MG63 (cell line): ENCODE data around the gene ACO1. TPM values are rescaled to one million over a fixed set of nuclear protein-coding genes. Genes with fewer than 3 reads are reported as not detected.
A peak's percentile ranks its signal among the peaks of the same experiment; 100 is the strongest.
"Not testable (repeated sequence)": the region's sequence is repeated elsewhere in the genome, so short reads cannot be mapped to it uniquely, and the experiment has no call there.

ENCODE experiments used
- DNase-seq: peaks from one replicate; pipeline ENCODE4 v3.0.0-alpha.2; 2020
- H3K27me3 ChIP-seq: fragments of 250-450 bp; sonication (Bioruptor Pico); 2 replicates; pipeline ENCODE4 v1.5.1; 2020; ENCODE audit warnings: mild to moderate bottlenecking, moderate library complexity
- H3K36me3 ChIP-seq: fragments of 250-450 bp; sonication (Bioruptor Pico); 2 replicates; pipeline ENCODE4 v1.5.1; 2020; ENCODE audit warnings: mild to moderate bottlenecking, moderate library complexity
- H3K4me3 ChIP-seq: fragments of 250-450 bp; sonication (Bioruptor Pico); 2 replicates; pipeline ENCODE4 v1.5.1; 2020; ENCODE audit warnings: mild to moderate bottlenecking, moderate library complexity
- H3K9me3 ChIP-seq: fragments of 250-450 bp; sonication (Bioruptor Pico); 2 replicates; pipeline ENCODE4 v1.5.1; 2020; ENCODE audit warnings: mild to moderate bottlenecking, moderate library complexity
- total RNA-seq: library from RNA; depleted of rRNA; stranded (reverse); fragments of >200 nt; shearing (Covaris generic); gene quantifications from 2 replicates; pipeline ENCODE4 v1.2.3, GENCODE V29; 2014; ENCODE audit warnings: low replicate concordance; rRNA removed

ACO1 gene
- total RNA-seq: 27.9 and 29.2 TPM in 2 replicates

GRCh38 chr9:32384364-32385151 lies at the start of gene ACO1:
Gene ACO1 (plus strand): TSS chr9:32384643. CDS start chr9:32405507, 20,864 bp downstream.
- Histone ChIP-seq H3K27me3 (no peaks in the 10 kb centered on the region), H3K9me3 (no peaks in the 10 kb centered on the region), H3K4me3 (peak within 1 kb of the TSS; percentile 72), H3K36me3 (no peaks in the 10 kb centered on the region)
- DNase-seq: peak; percentile 78

GRCh38 chr9:32334916-32335895 lies 49.2 kb upstream of the ACO1 start:
- Histone ChIP-seq H3K4me3 (no peak overlapping the region), H3K27me3 (no peaks in the 10 kb centered on the region), H3K36me3 (no peaks in the 10 kb centered on the region), H3K9me3 (no peaks in the 10 kb centered on the region)
- no peak for DNase-seq

- H3K9me3 ChIP-seq: no peaks in the 10 kb centered on the region
Measured at GRCh38 chr9:32339424-32339823, 45.0 kb upstream of the ACO1 start.

DNA sequence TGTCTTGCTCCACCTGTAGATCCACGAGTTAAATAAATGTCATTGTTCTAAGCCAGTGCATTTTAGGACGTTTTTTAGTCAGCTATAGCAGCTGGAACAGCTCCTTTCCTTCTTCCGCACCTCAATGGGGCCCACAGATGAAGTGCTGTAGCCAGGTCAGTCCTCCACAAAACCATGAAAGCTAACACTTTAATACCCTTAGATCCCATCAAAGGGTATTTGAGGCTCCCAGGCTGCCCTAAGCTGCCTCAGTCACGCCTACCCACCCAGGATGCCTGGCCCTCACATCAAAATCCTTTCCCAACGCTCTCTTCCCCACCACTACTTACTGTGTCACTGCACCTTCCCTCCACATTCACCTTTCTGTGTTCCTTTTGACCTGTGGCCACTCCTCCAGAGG lies 44.1 kb upstream of the ACO1 start:
- Histone ChIP-seq H3K36me3 (no peaks in the 10 kb centered on the region), H3K9me3 (no peaks in the 10 kb centered on the region), H3K27me3 (no peaks in the 10 kb centered on the region), H3K4me3 (no peak overlapping the region)
- no peak for DNase-seq

More at GRCh38 chr9:32339424-32339823, 45.0 kb upstream of the ACO1 start:
- Histone ChIP-seq H3K36me3 (no peaks in the 10 kb centered on the region), H3K4me3 (no peak overlapping the region), H3K27me3 (no peaks in the 10 kb centered on the region)
- DNase-seq: no peak

- DNase-seq: no peak
- no peak overlapping the region for H3K4me3 ChIP-seq
- no peaks in the 10 kb centered on the region for H3K27me3 ChIP-seq
- H3K9me3 ChIP-seq: no peaks in the 10 kb centered on the region
- no peaks in the 10 kb centered on the region for H3K36me3 ChIP-seq
Measured at GRCh38 chr9:32344551-32345182, 39.8 kb upstream of the ACO1 start.

- Histone ChIP-seq H3K36me3 (no peaks in the 10 kb centered on the region), H3K9me3 (no peaks in the 10 kb centered on the region), H3K4me3 (no peak overlapping the region), H3K27me3 (no peaks in the 10 kb centered on the region)
- DNase-seq: no peak
Measured at GRCh38 chr9:32345243-32345642, 39.2 kb upstream of the ACO1 start.

DNA sequence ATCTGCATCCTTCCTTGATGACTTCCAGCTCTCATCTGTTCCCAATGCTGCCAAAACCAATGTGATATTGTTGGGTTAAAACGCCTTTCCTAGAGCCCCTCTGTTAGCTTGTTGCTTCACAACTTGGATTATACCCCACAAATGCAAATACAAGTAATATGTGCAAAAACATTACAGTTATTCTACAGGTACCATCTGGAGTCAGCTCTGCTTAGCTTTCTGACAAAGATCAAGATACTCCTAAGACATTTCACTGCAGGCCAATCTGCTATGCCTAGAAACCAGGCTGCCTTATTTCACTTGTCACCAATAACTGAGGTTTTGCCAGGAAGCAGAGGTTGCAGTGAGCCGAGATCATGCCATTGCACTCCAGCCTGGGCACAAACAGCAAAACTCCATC lies 36.9 kb upstream of the ACO1 start:
- DNase-seq: no peak

DNA sequence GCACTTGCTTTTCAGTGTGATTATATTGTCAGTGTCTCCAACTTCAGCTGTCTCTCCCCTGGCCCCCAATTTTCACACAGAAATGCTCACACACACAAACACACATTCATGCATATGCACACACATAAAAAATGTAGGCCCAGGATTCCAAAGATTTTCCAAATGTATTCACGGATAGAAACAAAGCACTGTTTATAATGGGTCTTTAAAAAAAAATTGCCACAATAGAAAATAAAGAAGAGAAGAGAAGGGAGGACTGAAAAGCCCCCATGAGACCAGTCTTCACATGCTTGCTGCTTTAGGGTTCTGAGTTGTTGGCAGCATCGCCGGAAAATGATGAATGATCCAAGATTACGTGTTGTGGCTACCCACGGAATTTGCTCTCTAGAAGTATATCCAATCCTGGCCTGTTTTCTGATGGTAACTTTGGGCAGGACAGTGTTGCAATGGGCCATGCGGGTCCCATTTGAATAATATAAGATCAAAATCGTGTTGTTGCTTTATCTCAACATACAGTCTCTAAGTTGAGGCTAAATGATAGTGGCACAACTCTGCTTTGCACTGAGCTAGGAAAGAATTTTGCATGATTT lies 36.2 kb upstream of the ACO1 start:
- no peak for DNase-seq
- no peaks in the 10 kb centered on the region for H3K36me3 ChIP-seq
- H3K27me3 ChIP-seq: no peaks in the 10 kb centered on the region
- no peaks in the 10 kb centered on the region for H3K9me3 ChIP-seq
- H3K4me3 ChIP-seq: no peak overlapping the region

More for the DNA sequence above, 36.9 kb upstream of the ACO1 start:
- no peaks in the 10 kb centered on the region for H3K36me3 ChIP-seq
- H3K27me3 ChIP-seq: no peaks in the 10 kb centered on the region
- no peaks in the 10 kb centered on the region for H3K9me3 ChIP-seq
- no peak overlapping the region for H3K4me3 ChIP-seq

DNA sequence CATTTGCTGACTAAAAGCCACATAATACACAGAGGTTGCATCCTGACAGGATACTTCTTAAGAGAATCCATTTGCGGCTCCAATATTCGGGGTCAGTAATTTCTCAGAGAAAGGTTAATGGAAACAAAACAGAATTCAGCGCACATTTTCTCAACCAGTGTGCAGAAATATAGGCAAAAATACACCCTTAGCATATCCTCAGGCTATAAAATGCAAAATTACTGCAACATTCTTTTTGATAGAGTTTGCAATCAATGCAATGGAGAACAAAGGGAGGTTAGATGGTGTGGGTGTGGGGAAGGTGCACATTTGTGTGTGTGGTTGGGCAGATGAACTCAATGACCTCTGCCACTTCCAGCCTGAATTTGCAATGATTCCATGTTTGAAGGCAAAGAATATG lies 35.4 kb upstream of the ACO1 start:
- DNase-seq: no peak
- no peaks in the 10 kb centered on the region for H3K9me3 ChIP-seq
- no peaks in the 10 kb centered on the region for H3K36me3 ChIP-seq
- no peak overlapping the region for H3K4me3 ChIP-seq
- H3K27me3 ChIP-seq: no peaks in the 10 kb centered on the region

GRCh38 chr9:32350682-32351081 lies 33.8 kb upstream of the ACO1 start:
- no peaks in the 10 kb centered on the region for H3K36me3 ChIP-seq
- no peak overlapping the region for H3K4me3 ChIP-seq
- DNase-seq: no peak
- no peaks in the 10 kb centered on the region for H3K9me3 ChIP-seq
- H3K27me3 ChIP-seq: no peaks in the 10 kb centered on the region

DNA sequence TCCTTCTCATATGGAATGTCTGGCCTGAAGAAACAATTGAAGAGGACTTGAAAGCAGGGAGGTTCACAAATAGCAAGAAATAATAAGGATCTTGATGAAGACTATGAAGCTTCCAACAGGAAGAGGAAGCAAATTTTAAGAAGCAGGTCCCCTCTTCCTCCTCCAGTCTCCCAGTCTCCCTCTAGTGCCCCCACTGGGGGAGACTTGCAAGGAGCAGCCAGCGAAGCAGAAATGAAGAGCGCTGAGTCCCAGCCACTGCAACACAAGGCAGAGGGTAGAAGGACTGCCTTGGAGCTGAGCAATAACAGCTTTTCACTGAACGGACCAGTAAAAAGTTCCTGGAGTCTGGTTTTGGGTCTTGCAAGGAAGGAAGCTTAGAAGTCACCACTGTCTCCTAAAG lies 32.6 kb upstream of the ACO1 start:
- H3K36me3 ChIP-seq: no peaks in the 10 kb centered on the region
- no peaks in the 10 kb centered on the region for H3K9me3 ChIP-seq
- no peak for DNase-seq
- H3K27me3 ChIP-seq: no peaks in the 10 kb centered on the region
- H3K4me3 ChIP-seq: no peak overlapping the region

DNA sequence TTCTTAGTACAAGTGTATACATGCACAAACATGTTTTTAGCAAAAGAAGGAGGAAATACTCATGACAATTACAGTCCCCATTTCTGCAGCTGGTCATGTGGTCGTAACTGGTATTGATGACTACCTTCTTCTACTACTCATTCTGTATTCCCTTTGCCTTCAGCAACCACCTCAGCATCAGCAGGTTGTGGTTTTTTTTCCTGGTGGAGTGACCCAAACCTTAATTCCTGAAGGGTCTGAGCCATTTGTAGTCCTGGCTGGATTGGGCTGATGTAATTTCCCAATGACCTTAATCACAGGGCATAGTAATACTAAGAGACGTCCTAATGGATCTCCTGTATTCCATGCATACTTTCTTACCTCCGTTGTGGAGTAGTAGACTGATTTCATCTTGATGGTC lies 31.0 kb upstream of the ACO1 start:
- not testable (repeated sequence) for H3K27me3 ChIP-seq, H3K4me3 ChIP-seq, DNase-seq, H3K36me3 ChIP-seq, H3K9me3 ChIP-seq

DNA sequence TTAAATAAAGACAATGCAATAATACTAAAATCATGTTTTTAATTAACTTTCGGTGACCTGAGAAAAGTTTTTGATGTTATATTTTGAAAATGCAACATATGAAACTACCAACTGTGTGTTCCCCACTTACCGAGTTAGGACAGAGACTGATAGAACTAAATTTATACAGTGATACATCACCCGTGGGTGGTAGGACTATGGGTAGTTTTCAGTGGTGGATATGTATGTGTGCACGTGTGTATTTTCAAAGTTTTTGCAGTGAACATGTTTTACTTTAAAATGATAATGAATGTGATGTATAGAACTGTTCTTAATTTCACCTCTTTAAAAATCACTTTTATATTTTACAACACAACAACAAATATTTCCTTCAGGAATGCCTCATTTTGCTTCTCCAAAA lies 25.0 kb upstream of the ACO1 start:
- no peaks in the 10 kb centered on the region for H3K36me3 ChIP-seq
- H3K4me3 ChIP-seq: no peak overlapping the region
- DNase-seq: no peak
- no peaks in the 10 kb centered on the region for H3K9me3 ChIP-seq
- no peaks in the 10 kb centered on the region for H3K27me3 ChIP-seq

DNA sequence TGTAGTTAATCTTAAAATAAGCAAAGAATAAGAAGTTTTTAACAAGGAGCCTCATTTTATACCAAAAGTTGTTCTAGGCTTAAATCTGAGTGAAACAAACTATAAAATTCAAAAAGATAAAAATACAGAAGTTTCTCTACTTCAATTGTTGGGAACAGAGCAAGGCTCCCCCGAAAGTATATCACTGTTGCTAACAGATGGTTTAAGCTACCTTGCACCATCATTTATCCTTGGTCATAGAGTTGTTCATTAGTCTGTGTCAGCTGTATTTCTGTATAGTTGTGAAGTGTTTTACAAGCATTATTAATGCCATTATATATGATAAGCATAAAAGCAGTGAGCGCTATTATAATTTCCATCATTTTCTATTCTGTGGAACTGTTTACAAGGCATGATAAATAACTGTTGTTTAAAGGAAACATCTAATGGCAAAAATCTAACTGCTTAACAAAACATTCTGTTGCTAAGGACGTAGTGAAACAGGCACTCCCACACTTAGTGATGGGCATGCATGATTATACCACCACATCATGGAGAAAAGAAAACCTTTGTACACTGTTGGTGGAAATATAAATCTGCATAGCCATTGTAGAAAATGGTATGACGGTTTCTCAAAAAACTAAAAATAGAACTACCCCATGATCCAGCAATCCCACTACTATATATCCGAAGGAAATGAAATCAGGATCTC lies 23.3 kb upstream of the ACO1 start:
- Histone ChIP-seq H3K36me3 (no peaks in the 10 kb centered on the region), H3K9me3 (no peaks in the 10 kb centered on the region), H3K27me3 (no peaks in the 10 kb centered on the region), H3K4me3 (no peak overlapping the region)
- no peak for DNase-seq

DNA sequence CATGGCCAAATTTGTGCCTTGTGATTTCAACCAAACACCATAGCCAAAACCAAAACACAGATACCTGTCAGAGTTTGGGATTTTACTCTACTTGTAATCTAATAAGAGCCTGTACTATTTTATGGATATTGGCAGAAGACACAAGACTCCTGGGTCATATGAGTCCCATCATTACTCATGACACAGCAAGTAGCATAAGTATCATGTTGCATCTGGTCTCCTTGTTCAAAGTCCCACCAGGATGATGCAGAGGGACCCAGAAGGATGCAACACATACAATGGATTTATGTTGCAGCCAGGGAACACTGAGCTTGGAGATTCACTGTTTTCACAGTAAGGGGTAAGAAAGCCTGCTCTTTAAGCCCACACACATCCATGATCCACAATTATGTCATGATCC lies 13.2 kb upstream of the ACO1 start:
- no peak for DNase-seq
- no peaks in the 10 kb centered on the region for H3K36me3 ChIP-seq
- no peak overlapping the region for H3K4me3 ChIP-seq
- H3K9me3 ChIP-seq: peaks cover 3% of the 10 kb centered on the region; the same call in 1 of the 2 replicates
- no peaks in the 10 kb centered on the region for H3K27me3 ChIP-seq

GRCh38 chr9:32371679-32372078 lies 12.8 kb upstream of the ACO1 start:
- Histone ChIP-seq H3K9me3 (peaks cover 3% of the 10 kb centered on the region; the same call in 1 of the 2 replicates), H3K27me3 (no peaks in the 10 kb centered on the region), H3K4me3 (no peak overlapping the region), H3K36me3 (no peaks in the 10 kb centered on the region)
- DNase-seq: no peak
